Gastrocnemius medialis (tissue), 4 donors: ENCODE measurements around the gene CHGA.

Experiments
- POLR2A ChIP-seq, 2 donors: fragments of 450-650 bp; IDR thresholded peaks; one replicate each; pipeline ENCODE4 v1.6.1; 2017; ENCODE audit warnings: antibody characterized with exemption in 2 of 2, mild to moderate bottlenecking in 2 of 2, moderate library complexity in 2 of 2
- TF ChIP-seq, protein P1 (sequence below), 5 experiments: fragments of 450-650 bp in 3 of 5; fragments of 200-600 bp in 2 of 5; sonication (generic) in 2 of 5; IDR thresholded peaks in 4 of 5; conservative IDR thresholded peaks in 1 of 5; 1 replicate in 4 of 5; 2 replicates in 1 of 5; pipeline ENCODE4 v1.5.1; 2016 to 2019; ENCODE audit warnings: antibody characterized with exemption in 5 of 5, mild to moderate bottlenecking in 3 of 5, moderate library complexity in 3 of 5

DNA sequence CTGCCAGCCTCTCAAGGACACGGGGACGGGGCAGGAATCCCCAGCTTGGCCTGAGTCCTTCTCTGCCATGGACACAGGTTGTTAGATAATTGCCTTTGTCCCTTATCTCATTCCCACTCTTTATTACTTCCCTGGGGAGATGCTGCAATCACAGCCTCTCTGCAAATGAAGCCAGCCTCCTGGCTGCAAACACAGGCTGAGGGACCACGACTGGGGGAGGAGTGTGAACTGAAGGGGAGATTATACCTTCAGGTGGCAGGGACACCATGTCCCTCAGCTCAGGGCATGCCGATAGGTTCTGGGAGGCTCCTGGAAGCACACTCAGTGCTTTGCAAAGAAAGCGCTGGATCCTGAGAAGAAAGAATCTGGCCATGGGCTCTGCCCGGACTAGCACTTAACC, 16.1 kb upstream of the CHGA start:
- TF ChIP-seq, protein P1, sequence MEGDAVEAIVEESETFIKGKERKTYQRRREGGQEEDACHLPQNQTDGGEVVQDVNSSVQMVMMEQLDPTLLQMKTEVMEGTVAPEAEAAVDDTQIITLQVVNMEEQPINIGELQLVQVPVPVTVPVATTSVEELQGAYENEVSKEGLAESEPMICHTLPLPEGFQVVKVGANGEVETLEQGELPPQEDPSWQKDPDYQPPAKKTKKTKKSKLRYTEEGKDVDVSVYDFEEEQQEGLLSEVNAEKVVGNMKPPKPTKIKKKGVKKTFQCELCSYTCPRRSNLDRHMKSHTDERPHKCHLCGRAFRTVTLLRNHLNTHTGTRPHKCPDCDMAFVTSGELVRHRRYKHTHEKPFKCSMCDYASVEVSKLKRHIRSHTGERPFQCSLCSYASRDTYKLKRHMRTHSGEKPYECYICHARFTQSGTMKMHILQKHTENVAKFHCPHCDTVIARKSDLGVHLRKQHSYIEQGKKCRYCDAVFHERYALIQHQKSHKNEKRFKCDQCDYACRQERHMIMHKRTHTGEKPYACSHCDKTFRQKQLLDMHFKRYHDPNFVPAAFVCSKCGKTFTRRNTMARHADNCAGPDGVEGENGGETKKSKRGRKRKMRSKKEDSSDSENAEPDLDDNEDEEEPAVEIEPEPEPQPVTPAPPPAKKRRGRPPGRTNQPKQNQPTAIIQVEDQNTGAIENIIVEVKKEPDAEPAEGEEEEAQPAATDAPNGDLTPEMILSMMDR (IDR thresholded peaks at IDR 0.05 in 4 of 5, conservative IDR thresholded peaks at IDR 0.05 in 1 of 5): no peak
- TF ChIP-seq POLR2A (IDR thresholded peaks at IDR 0.05): no peak
